GM12875 (cell line): ENCODE measurements around the gene VSTM2B.

Source experiments
- H3K4me3 ChIP-seq: one replicate; pipeline ENCODE4 v1.5.1; 2011; ENCODE audit warnings: low read depth, low read length, control low read depth
- CTCF ChIP-seq: IDR thresholded peaks from 2 replicates; pipeline ENCODE4 v1.5.1; 2011; ENCODE audit warnings: low read depth, mild to moderate bottlenecking, control low read depth, inconsistent platforms, low read length, moderate library complexity, borderline replicate concordance; ENCODE audit not compliant: insufficient read depth

VSTM2B gene

GRCh38 chr19:29578349-29578748, 52.6 kb downstream of the VSTM2B start:
- no peak for TF ChIP-seq CTCF
- no peak overlapping the region for H3K4me3 ChIP-seq

GRCh38 chr19:29579308-29579910, 53.6 kb downstream of the VSTM2B start:
- TF ChIP-seq CTCF = no peak
- H3K4me3 ChIP-seq = no peak overlapping the region

GRCh38 chr19:29581398-29581797, 55.6 kb downstream of the VSTM2B start:
- no peak for TF ChIP-seq CTCF
- no peak overlapping the region for H3K4me3 ChIP-seq

- TF ChIP-seq CTCF = no peak
These were observed 57.6 kb downstream of the VSTM2B start for GRCh38 chr19:29583196-29583999.

GRCh38 chr19:29586401-29586800, 60.6 kb downstream of the VSTM2B start:
- no peak overlapping the region for H3K4me3 ChIP-seq
- TF ChIP-seq CTCF = no peak

More at GRCh38 chr19:29583196-29583999, 57.6 kb downstream of the VSTM2B start:
- no peak overlapping the region for H3K4me3 ChIP-seq

- TF ChIP-seq CTCF = no peak
- no peak overlapping the region for H3K4me3 ChIP-seq
These were observed 61.3 kb downstream of the VSTM2B start for GRCh38 chr19:29587059-29587458.

GRCh38 chr19:29587518-29587986, 61.8 kb downstream of the VSTM2B start:
- H3K4me3 ChIP-seq = no peak overlapping the region
- no peak for TF ChIP-seq CTCF
